ENCODE results near the gene POLR2A. TPM values are rescaled to one million over a fixed set of nuclear protein-coding genes. Genes with fewer than 3 reads are reported as not detected.

POLR2A gene
- total RNA-seq = 54.1 and 66.9 TPM in 2 replicates

DNA sequence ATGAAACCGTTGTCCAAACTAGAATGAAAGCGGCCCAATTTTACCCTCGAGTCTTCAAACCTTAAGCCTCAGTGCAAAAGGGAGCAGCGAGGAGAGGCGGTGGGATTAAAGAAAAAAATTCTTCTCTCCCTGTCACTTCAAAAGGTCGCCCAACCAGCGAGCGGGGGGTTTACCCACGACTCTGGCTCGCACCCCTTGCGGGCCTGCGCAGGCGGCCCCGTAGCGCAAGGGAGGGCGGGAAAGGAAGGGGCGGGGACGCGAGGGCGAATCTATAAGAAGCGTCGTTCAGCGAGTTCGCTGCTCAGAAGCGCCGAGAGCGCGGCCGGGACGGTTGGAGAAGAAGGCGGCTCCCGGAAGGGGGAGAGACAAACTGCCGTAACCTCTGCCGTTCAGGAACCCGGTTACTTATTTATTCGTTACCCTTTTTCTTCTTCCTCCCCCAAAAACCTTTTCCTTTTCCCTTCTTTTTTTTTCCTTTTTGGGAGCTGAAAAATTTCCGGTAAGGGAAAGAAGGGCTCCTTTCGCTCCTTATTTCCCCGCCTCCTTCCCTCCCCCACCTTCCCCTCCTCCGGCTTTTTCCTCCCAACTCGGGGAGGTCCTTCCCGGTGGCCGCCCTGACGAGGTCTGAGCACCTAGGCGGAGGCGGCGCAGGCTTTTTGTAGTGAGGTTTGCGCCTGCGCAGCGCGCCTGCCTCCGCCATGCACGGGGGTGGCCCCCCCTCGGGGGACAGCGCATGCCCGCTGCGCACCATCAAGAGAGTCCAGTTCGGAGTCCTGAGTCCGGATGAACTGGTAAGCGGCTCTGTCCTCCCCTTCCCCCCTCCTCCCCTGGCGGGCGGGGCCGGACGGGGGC is at the start of gene POLR2A:
Gene POLR2A (plus strand): TSS at position 300 of the 852 bp plus-strand sequence.

DNA sequence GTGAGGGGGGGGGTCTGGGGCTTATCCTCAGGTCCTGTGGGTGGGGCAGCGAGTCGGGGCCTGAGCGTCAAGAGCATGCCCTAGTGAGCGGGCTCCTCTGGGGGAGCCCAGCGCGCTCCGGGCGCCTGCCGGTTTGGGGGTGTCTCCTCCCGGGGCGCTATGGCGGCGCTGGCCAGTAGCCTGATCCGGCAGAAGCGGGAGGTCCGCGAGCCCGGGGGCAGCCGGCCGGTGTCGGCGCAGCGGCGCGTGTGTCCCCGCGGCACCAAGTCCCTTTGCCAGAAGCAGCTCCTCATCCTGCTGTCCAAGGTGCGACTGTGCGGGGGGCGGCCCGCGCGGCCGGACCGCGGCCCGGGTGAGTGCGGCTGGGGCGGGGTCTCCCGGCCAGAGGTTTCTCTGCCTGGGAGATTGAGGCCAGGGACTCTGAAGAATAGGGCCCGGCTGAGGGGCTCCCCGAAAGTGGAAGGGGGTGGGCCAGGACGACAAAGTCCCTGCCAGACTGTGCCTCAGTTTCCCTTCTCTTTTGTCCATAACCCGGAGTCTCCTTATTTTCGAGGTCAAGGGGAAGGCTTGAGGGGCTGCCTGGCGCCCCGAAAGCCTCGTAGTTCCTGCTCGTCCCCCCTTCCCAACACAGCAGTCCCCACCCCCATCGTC is 44.6 kb upstream of the POLR2A start, which contains the start of gene FGF11:
Gene FGF11 (plus strand): TSS at position 51 of the 651 bp plus-strand sequence. CDS start 109 bp downstream, at position 160.

DNA sequence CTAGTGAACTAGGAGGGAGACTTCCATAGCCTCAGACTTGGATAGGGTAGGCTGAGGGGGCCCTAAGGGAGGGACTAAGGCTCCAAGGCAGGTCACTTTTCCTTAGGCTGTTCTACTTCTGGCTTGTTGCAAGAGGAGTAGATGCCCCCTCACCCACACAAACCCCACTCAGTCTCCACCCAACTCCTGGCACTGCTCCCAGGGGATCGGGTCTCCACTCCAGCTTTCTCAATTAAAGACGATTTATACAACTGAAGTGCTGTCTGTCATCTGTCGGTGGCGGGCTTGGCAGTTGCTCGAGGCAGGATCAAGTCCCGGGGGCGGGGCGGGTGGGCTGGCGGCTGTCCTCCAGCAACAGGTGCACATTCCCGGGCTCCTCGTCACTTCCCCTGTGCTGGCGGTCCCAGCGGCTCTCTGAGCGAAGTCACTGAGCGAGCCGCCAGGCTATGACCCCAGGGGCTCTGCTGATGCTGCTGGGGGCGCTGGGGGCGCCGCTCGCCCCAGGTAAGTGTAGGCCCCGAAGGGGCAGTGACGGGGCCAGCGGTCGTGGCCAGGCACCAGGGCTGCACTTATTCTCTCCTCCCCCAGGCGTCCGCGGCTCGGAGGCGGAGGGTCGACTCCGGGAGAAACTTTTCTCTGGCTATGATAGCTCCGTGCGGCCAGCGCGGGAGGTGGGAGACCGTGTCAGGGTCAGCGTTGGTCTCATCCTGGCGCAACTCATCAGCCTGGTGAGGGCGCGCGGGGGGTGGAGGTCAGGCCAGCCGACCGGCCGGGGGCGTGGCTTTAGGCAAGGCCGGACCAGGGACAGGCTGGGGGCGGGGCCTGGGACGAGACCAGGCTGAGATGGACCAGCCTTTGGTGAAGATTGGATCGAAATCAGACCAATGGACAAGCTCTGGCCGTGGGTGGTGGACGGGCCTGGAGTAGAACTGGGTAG is 39.2 kb upstream of the POLR2A start, which contains the start of gene CHRNB1:
Gene CHRNB1 (plus strand): TSS at position 380 of the 937 bp plus-strand sequence. CDS start 67 bp downstream, at position 447.

DNA sequence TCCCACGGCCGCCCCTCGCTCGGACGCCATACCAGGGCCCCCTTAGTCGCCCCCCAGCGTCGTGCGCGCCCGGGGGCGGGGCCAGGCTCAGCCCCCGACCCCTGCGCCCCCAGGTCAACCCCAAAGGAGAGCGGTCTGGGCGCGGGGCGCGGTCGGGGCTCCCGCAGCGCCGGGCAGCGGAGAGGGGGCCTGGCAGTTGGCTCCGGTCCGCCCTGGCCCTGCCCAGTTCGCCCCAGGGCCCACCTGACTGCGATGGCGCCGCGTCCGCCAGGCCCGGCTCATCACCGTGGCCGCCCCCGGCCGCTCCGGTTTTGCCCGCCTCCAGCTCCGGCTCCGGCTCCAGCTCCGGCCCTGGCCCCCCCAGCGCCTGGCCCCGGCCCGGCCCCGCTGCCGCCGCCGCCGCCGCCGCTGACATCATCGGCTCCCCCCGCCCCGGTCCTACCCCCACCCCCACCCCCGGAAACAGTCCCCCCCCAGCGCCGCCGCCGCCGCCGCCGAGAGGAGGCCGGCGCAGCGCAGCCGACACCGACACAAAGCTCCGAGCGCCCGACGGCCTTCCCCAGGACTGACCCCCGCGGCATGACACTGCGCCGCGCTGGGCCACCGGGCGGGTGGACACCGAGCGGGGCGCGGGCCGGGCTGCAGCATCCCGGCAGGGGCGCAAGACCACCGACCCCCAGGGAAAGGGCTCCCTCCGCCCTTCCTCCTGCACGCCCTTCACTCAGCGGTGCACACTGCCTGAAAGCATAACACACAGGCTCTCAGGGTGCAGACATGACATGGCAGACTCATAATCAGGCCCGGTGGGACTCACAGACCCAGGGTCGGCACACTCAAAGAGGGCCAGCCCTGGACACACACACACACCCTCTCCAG is 4.7 kb upstream of the POLR2A start, which contains the start of gene ZBTB4:
Gene ZBTB4 (minus strand): TSS at position 419 of the 876 bp plus-strand sequence. CDS start 12,830 bp downstream, outside the sequence.

DNA sequence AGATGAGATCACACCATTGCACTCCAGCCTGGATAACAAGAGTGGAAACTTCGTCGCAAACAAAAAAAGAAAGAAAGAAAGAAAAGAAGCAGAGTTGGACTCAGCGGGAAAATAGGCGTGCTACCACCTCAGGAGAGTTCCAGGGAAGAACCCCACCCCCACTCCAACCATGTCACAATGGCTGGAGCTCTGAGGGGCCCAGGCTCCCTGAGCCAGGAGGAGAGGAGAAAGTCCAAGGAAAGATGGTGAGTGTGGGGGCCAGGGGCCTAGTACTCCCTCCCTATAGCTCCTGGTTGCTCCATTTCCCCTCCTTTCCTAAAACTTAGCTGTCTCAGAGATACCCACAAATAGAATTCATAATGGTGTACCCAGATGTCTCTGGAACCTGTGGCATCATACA is 2.9 kb upstream of the POLR2A start, which contains the start of gene SLC35G6:
Gene SLC35G6 (plus strand): TSS at position 172 of the 400 bp plus-strand sequence. CDS start 71 bp downstream, at position 243.

DNA sequence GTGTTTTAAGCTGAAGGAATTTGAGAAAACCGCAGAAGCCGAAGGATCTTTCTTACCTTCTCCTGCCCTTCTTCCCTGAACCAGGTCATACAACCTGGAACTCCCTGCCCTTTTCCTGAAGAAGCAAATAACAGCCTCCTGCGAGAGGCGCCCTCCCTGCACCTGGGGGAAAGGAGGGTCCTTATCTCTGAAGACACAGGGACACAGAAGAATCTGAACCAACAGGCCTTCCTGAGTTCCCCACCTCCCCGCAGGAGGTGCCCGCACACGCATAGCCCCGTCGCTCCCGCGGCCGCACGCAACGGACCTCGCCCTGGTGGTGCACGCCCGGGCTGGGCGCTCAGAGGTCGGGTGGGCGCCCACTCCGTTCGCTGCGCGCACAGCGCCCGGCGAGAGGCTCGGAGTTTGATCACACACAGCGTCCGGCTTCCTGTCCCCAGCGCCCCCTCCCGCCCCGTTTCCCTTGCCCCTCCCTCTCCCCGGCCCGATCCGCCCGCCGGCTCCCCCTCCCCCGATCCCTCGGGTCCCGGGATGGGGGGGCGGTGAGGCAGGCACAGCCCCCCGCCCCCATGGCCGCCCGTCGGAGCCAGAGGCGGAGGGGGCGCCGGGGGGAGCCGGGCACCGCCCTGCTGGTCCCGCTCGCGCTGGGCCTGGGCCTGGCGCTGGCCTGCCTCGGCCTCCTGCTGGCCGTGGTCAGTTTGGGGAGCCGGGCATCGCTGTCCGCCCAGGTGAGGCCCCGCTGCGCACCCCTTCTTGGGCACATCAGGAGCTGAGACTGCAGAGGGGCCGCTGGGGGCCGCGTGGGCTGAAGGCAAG is 64.6 kb downstream of the POLR2A start, which contains the start of gene TNFSF12:
Gene TNFSF12 (plus strand): TSS at position 474 of the 816 bp plus-strand sequence. CDS start 96 bp downstream, at position 570.

Other genes starting within 250 kb of the POLR2A start
- 36.1 and 40.6 TPM in 2 replicates for gene DVL2, start 249.8 kb upstream of the POLR2A start, total RNA-seq
- 39.7 and 43.9 TPM in 2 replicates for gene PHF23, start 244.9 kb upstream of the POLR2A start, total RNA-seq
- gene GABARAP, start 241.9 kb upstream of the POLR2A start, total RNA-seq = 52.1 and 157 TPM in 2 replicates
- gene CTDNEP1, start 232.6 kb upstream of the POLR2A start, total RNA-seq = 14.1 and 19.5 TPM in 2 replicates
- 48.8 and 52.3 TPM in 2 replicates for gene ELP5, start 232.2 kb upstream of the POLR2A start, total RNA-seq
- 12.9 and 15.6 TPM in 2 replicates for gene CLDN7, start 221.9 kb upstream of the POLR2A start, total RNA-seq
- gene SLC2A4, start 202.6 kb upstream of the POLR2A start, total RNA-seq = under 0.01 and 0.30 TPM in 2 replicates
- 0.15 TPM in 1 of 2 replicates, not detected in the other for gene YBX2, start 189.7 kb upstream of the POLR2A start, total RNA-seq
- gene EIF5A, start 176.7 kb upstream of the POLR2A start, total RNA-seq = 761 and 967 TPM in 2 replicates
- 34.8 and 60.0 TPM in 2 replicates for gene GPS2, start 169.0 kb upstream of the POLR2A start, total RNA-seq
- gene NEURL4, start 155.0 kb upstream of the POLR2A start, total RNA-seq = 12.0 and 17.9 TPM in 2 replicates
- gene ACAP1, start 147.8 kb upstream of the POLR2A start, total RNA-seq = not detected in 2 replicates
- 1.9 and 2.9 TPM in 2 replicates for gene KCTD11, start 132.2 kb upstream of the POLR2A start, total RNA-seq
- gene TMEM95, start 129.2 kb upstream of the POLR2A start, total RNA-seq = not detected in 2 replicates
- gene TNK1, start 103.3 kb upstream of the POLR2A start, total RNA-seq = 0.91 TPM in 1 of 2 replicates, not detected in the other
- gene PLSCR3, start 89.8 kb upstream of the POLR2A start, total RNA-seq = 8.4 and 15.3 TPM in 2 replicates
- gene TMEM256, start 80.3 kb upstream of the POLR2A start, total RNA-seq = 71.3 and 188 TPM in 2 replicates
- 2.1 and 2.6 TPM in 2 replicates for gene NLGN2, start 76.5 kb upstream of the POLR2A start, total RNA-seq
- gene SPEM1, start 64.0 kb upstream of the POLR2A start, total RNA-seq = not detected in 2 replicates
- not detected in 2 replicates for gene SPEM2, start 58.8 kb upstream of the POLR2A start, total RNA-seq
- gene SPEM3, start 55.5 kb upstream of the POLR2A start, total RNA-seq = not detected in 2 replicates
- gene TMEM102, start 48.9 kb upstream of the POLR2A start, total RNA-seq = 5.6 and 7.5 TPM in 2 replicates
- gene FGF11, start 44.9 kb upstream of the POLR2A start, total RNA-seq = 0.15 and 0.32 TPM in 2 replicates
- gene CHRNB1, start 39.3 kb upstream of the POLR2A start, total RNA-seq = 4.5 and 6.5 TPM in 2 replicates
- 6.7 and 7.1 TPM in 2 replicates for gene ZBTB4, start 4.7 kb upstream of the POLR2A start, total RNA-seq
- not detected in 2 replicates for gene SLC35G6, start 2.9 kb upstream of the POLR2A start, total RNA-seq
- gene TNFSF12, start 64.7 kb downstream of the POLR2A start, total RNA-seq = 3.6 and 6.5 TPM in 2 replicates
- 0.46 and 1.6 TPM in 2 replicates for gene TNFSF13, start 74.4 kb downstream of the POLR2A start, total RNA-seq
- 92.9 and 115 TPM in 2 replicates for gene SENP3, start 77.6 kb downstream of the POLR2A start, total RNA-seq
- gene CD68, start 95.3 kb downstream of the POLR2A start, total RNA-seq = 1.1 and 1.3 TPM in 2 replicates
- 117 and 125 TPM in 2 replicates for gene MPDU1, start 99.5 kb downstream of the POLR2A start, total RNA-seq
- gene SOX15, start 105.7 kb downstream of the POLR2A start, total RNA-seq = not detected in 2 replicates
- gene FXR2, start 130.5 kb downstream of the POLR2A start, total RNA-seq = 39.2 and 47.7 TPM in 2 replicates
- gene SAT2, start 143.5 kb downstream of the POLR2A start, total RNA-seq = 24.0 and 24.3 TPM in 2 replicates
- gene SHBG, start 145.8 kb downstream of the POLR2A start, total RNA-seq = not detected in 2 replicates
- gene ATP1B2, start 166.6 kb downstream of the POLR2A start, total RNA-seq = not detected in 2 replicates
- 40.6 and 70.1 TPM in 2 replicates for gene TP53, start 203.1 kb downstream of the POLR2A start, total RNA-seq
- 10.1 and 10.6 TPM in 2 replicates for gene WRAP53, start 204.1 kb downstream of the POLR2A start, total RNA-seq
- 0.15 and 0.97 TPM in 2 replicates for gene EFNB3, start 220.8 kb downstream of the POLR2A start, total RNA-seq
- under 0.01 and 0.30 TPM in 2 replicates for gene DNAH2, start 233.4 kb downstream of the POLR2A start, total RNA-seq